ENCODE results near the gene EEFSEC. TPM values are rescaled to one million over a fixed set of nuclear protein-coding genes. Genes with fewer than 3 reads are reported as not detected.

The EEFSEC gene
- total RNA-seq, 1 donor from 2014 or later: 2.6 TPM

- H3K4me3 ChIP-seq (ENCODE audit: low read length in 3 of 3): no peak overlapping the region
These were observed 127.3 kb downstream of the EEFSEC start for GRCh38 chr3:128280481-128281052.

GRCh38 chr3:128281056-128281455 lies 127.8 kb downstream of the EEFSEC start:
- H3K36me3 ChIP-seq (ENCODE audit: control insufficient read depth in 3 of 3, insufficient read depth in 3 of 3, low read length in 3 of 3): peaks cover 0 to 7% (median 2%) of the 10 kb centered on the region in 3 donors
- peak overlapping the region in 1 of 3 donors; percentile 24 for H3K9ac ChIP-seq (ENCODE audit: low read depth in 1 of 3, low read length in 3 of 3)
- H3K27ac ChIP-seq (ENCODE audit: low read depth, low read length): no peak overlapping the region
- H3K27me3 ChIP-seq (ENCODE audit: control insufficient read depth in 3 of 3, insufficient read depth in 3 of 3, low read length in 3 of 3): no peaks in the 10 kb centered on the region
- peaks cover 16 to 30% (median 16%) of the 10 kb centered on the region in 3 donors for H3K4me1 ChIP-seq (ENCODE audit: control insufficient read depth in 3 of 3, insufficient read depth in 3 of 3, low read length in 3 of 3)
- no peaks in the 10 kb centered on the region for H3K9me3 ChIP-seq (ENCODE audit: control insufficient read depth in 3 of 3, low read length in 3 of 3)
- no peak overlapping the region for H3K4me3 ChIP-seq (ENCODE audit: low read length in 3 of 3)

More at GRCh38 chr3:128280481-128281052, 127.3 kb downstream of the EEFSEC start:
- Histone ChIP-seq H3K9ac (ENCODE audit: low read depth in 1 of 3, low read length in 3 of 3) (peak overlapping the region in 1 of 3 donors; percentile 24), H3K9me3 (ENCODE audit: control insufficient read depth in 3 of 3, low read length in 3 of 3) (no peaks in the 10 kb centered on the region), H3K27ac (ENCODE audit: low read depth, low read length) (no peak overlapping the region), H3K36me3 (ENCODE audit: control insufficient read depth in 3 of 3, insufficient read depth in 3 of 3, low read length in 3 of 3) (peaks cover 0 to 7% (median 2%) of the 10 kb centered on the region in 3 donors), H3K4me1 (ENCODE audit: control insufficient read depth in 3 of 3, insufficient read depth in 3 of 3, low read length in 3 of 3) (peaks cover 16 to 30% (median 16%) of the 10 kb centered on the region in 3 donors), H3K27me3 (ENCODE audit: control insufficient read depth in 3 of 3, insufficient read depth in 3 of 3, low read length in 3 of 3) (no peaks in the 10 kb centered on the region)

GRCh38 chr3:128281461-128282367 lies 128.4 kb downstream of the EEFSEC start:
- Histone ChIP-seq H3K27ac (ENCODE audit: low read depth, low read length) (no peak overlapping the region), H3K4me1 (ENCODE audit: control insufficient read depth in 3 of 3, insufficient read depth in 3 of 3, low read length in 3 of 3) (peaks cover 16 to 27% (median 16%) of the 10 kb centered on the region in 3 donors), H3K27me3 (ENCODE audit: control insufficient read depth in 3 of 3, insufficient read depth in 3 of 3, low read length in 3 of 3) (no peaks in the 10 kb centered on the region)

GRCh38 chr3:128282380-128283196 lies 129.3 kb downstream of the EEFSEC start:
- Histone ChIP-seq H3K4me1 (ENCODE audit: control insufficient read depth in 3 of 3, insufficient read depth in 3 of 3, low read length in 3 of 3) (peaks cover 16 to 25% (median 16%) of the 10 kb centered on the region in 3 donors), H3K9me3 (ENCODE audit: control insufficient read depth in 3 of 3, low read length in 3 of 3) (no peaks in the 10 kb centered on the region), H3K4me3 (ENCODE audit: low read length in 3 of 3) (no peak overlapping the region), H3K27ac (ENCODE audit: low read depth, low read length) (peak overlapping the region; percentile 23), H3K36me3 (ENCODE audit: control insufficient read depth in 3 of 3, insufficient read depth in 3 of 3, low read length in 3 of 3) (peaks cover 0 to 12% (median 2%) of the 10 kb centered on the region in 3 donors), H3K27me3 (ENCODE audit: control insufficient read depth in 3 of 3, insufficient read depth in 3 of 3, low read length in 3 of 3) (no peaks in the 10 kb centered on the region), H3K9ac (ENCODE audit: low read depth in 1 of 3, low read length in 3 of 3) (peak overlapping the region in 1 of 3 donors; percentile 54)

More at GRCh38 chr3:128281461-128282367, 128.4 kb downstream of the EEFSEC start:
- no peak overlapping the region for H3K4me3 ChIP-seq (ENCODE audit: low read length in 3 of 3)
- H3K9me3 ChIP-seq (ENCODE audit: control insufficient read depth in 3 of 3, low read length in 3 of 3): no peaks in the 10 kb centered on the region
- peaks cover 0 to 7% (median 2%) of the 10 kb centered on the region in 3 donors for H3K36me3 ChIP-seq (ENCODE audit: control insufficient read depth in 3 of 3, insufficient read depth in 3 of 3, low read length in 3 of 3)
- peak overlapping the region in 1 of 3 donors; percentile 45 for H3K9ac ChIP-seq (ENCODE audit: low read depth in 1 of 3, low read length in 3 of 3)

GRCh38 chr3:128283421-128283820 lies 130.1 kb downstream of the EEFSEC start:
- Histone ChIP-seq H3K36me3 (ENCODE audit: control insufficient read depth in 3 of 3, insufficient read depth in 3 of 3, low read length in 3 of 3) (peaks cover 0 to 12% (median 2%) of the 10 kb centered on the region in 3 donors), H3K4me3 (ENCODE audit: low read length in 3 of 3) (no peak overlapping the region), H3K4me1 (ENCODE audit: control insufficient read depth in 3 of 3, insufficient read depth in 3 of 3, low read length in 3 of 3) (peaks cover 15 to 25% (median 16%) of the 10 kb centered on the region in 3 donors), H3K9ac (ENCODE audit: low read depth in 1 of 3, low read length in 3 of 3) (peak overlapping the region in 1 of 3 donors; percentile 11), H3K9me3 (ENCODE audit: control insufficient read depth in 3 of 3, low read length in 3 of 3) (no peaks in the 10 kb centered on the region), H3K27ac (ENCODE audit: low read depth, low read length) (no peak overlapping the region), H3K27me3 (ENCODE audit: control insufficient read depth in 3 of 3, insufficient read depth in 3 of 3, low read length in 3 of 3) (no peaks in the 10 kb centered on the region)

GRCh38 chr3:128285042-128285966 lies 132.0 kb downstream of the EEFSEC start:
- Histone ChIP-seq H3K27me3 (ENCODE audit: control insufficient read depth in 3 of 3, insufficient read depth in 3 of 3, low read length in 3 of 3) (no peaks in the 10 kb centered on the region), H3K36me3 (ENCODE audit: control insufficient read depth in 3 of 3, insufficient read depth in 3 of 3, low read length in 3 of 3) (peaks cover 0 to 12% (median 2%) of the 10 kb centered on the region in 3 donors), H3K4me1 (ENCODE audit: control insufficient read depth in 3 of 3, insufficient read depth in 3 of 3, low read length in 3 of 3) (peaks cover 13 to 19% (median 14%) of the 10 kb centered on the region in 3 donors), H3K9ac (ENCODE audit: low read depth in 1 of 3, low read length in 3 of 3) (no peak overlapping the region), H3K9me3 (ENCODE audit: control insufficient read depth in 3 of 3, low read length in 3 of 3) (peaks cover 0 to 1% (median 0%) of the 10 kb centered on the region in 3 donors), H3K4me3 (ENCODE audit: low read length in 3 of 3) (no peak overlapping the region), H3K27ac (ENCODE audit: low read depth, low read length) (no peak overlapping the region)

GRCh38 chr3:128285967-128286321 lies 132.7 kb downstream of the EEFSEC start:
- no peak overlapping the region for H3K9ac ChIP-seq (ENCODE audit: low read depth in 1 of 3, low read length in 3 of 3)
- H3K27me3 ChIP-seq (ENCODE audit: control insufficient read depth in 3 of 3, insufficient read depth in 3 of 3, low read length in 3 of 3): no peaks in the 10 kb centered on the region
- peaks cover 0 to 5% (median 0%) of the 10 kb centered on the region in 3 donors for H3K9me3 ChIP-seq (ENCODE audit: control insufficient read depth in 3 of 3, low read length in 3 of 3)

GRCh38 chr3:128286691-128287090 lies 133.4 kb downstream of the EEFSEC start:
- H3K27me3 ChIP-seq (ENCODE audit: control insufficient read depth in 3 of 3, insufficient read depth in 3 of 3, low read length in 3 of 3): no peaks in the 10 kb centered on the region
- peaks cover 0 to 5% (median 0%) of the 10 kb centered on the region in 3 donors for H3K9me3 ChIP-seq (ENCODE audit: control insufficient read depth in 3 of 3, low read length in 3 of 3)
- H3K4me3 ChIP-seq (ENCODE audit: low read length in 3 of 3): no peak overlapping the region
- H3K4me1 ChIP-seq (ENCODE audit: control insufficient read depth in 3 of 3, insufficient read depth in 3 of 3, low read length in 3 of 3): peaks cover 11 to 17% (median 14%) of the 10 kb centered on the region in 3 donors
- no peak overlapping the region for H3K27ac ChIP-seq (ENCODE audit: low read depth, low read length)
- H3K36me3 ChIP-seq (ENCODE audit: control insufficient read depth in 3 of 3, insufficient read depth in 3 of 3, low read length in 3 of 3): peaks cover 0 to 12% (median 4%) of the 10 kb centered on the region in 3 donors
- H3K9ac ChIP-seq (ENCODE audit: low read depth in 1 of 3, low read length in 3 of 3): no peak overlapping the region

More at GRCh38 chr3:128285967-128286321, 132.7 kb downstream of the EEFSEC start:
- Histone ChIP-seq H3K27ac (ENCODE audit: low read depth, low read length) (no peak overlapping the region), H3K4me1 (ENCODE audit: control insufficient read depth in 3 of 3, insufficient read depth in 3 of 3, low read length in 3 of 3) (peaks cover 13 to 19% (median 14%) of the 10 kb centered on the region in 3 donors), H3K36me3 (ENCODE audit: control insufficient read depth in 3 of 3, insufficient read depth in 3 of 3, low read length in 3 of 3) (peaks cover 0 to 12% (median 2%) of the 10 kb centered on the region in 3 donors), H3K4me3 (ENCODE audit: low read length in 3 of 3) (no peak overlapping the region)

Measured in skeletal muscle tissue (tissue), 4 donors.